HEK293 (cell line): ENCODE measurements around the gene LRP1.
A peak's percentile ranks its signal among the peaks of the same experiment; 100 is the strongest.

Experiments
- CTCF ChIA-PET: fragments of 350-600 bp; formaldehyde crosslinking; extraction: SDS; loops from one replicate; lab custom pipeline; 2021; ENCODE audit warnings: antibody characterized with exemption; lab: Yijun Ruan, JAX
- POLR2A ChIA-PET: fragments of 300-600 bp; formaldehyde crosslinking; extraction: SDS; loops from one replicate; lab custom pipeline; 2020; ENCODE audit warnings: antibody characterized with exemption, inconsistent platforms; lab: Yijun Ruan, JAX
- H3K27ac ChIP-seq: fragments of 200-500 bp; sonication (Bioruptor generic); 2 replicates; pipeline ENCODE4 v1.5.1; 2014; ENCODE audit warnings: low read depth, low read length, control low read depth, inconsistent platforms; ENCODE audit errors: extremely low read depth
- H3K36me3 ChIP-seq, 2 experiments: fragments of 200-500 bp in 1 of 2; sonication (Bioruptor generic) in 1 of 2; 1 replicate in 1 of 2; 2 replicates in 1 of 2; pipeline ENCODE4 v1.5.1; 2014 to 2017; ENCODE audit warnings: inconsistent platforms in 2 of 2, low read length in 2 of 2; ENCODE audit not compliant: control insufficient read depth in 2 of 2, insufficient read depth in 1 of 2
- H3K4me1 ChIP-seq: fragments of 200-500 bp; sonication (Bioruptor generic); 2 replicates; pipeline ENCODE4 v1.5.1; 2014; ENCODE audit warnings: mild to moderate bottlenecking, low read length, inconsistent platforms; ENCODE audit not compliant: control insufficient read depth, insufficient read depth
- H3K4me3 ChIP-seq: 2 replicates; pipeline ENCODE4 v1.5.1; 2011; ENCODE audit warnings: low read depth, mild to moderate bottlenecking, control low read depth, low read length, moderate library complexity
- H3K9me3 ChIP-seq: fragments of 200-500 bp; sonication (Bioruptor generic); 2 replicates; pipeline ENCODE4 v1.5.1; 2014; ENCODE audit warnings: low read depth, low read length, inconsistent platforms; ENCODE audit not compliant: control insufficient read depth, insufficient read depth
- PRDM1 ChIP-seq: fragments of 450-650 bp; formaldehyde crosslinking; IDR thresholded peaks from 2 replicates; pipeline ENCODE4; 2016; ENCODE audit warnings: missing biosample characterization, missing genetic modification characterization
- ZIC2 ChIP-seq: fragments of 450-650 bp; formaldehyde crosslinking; IDR thresholded peaks from 2 replicates; pipeline ENCODE4 v1.5.1; 2016; ENCODE audit warnings: missing biosample characterization, missing genetic modification characterization
- ZNF175 ChIP-seq: fragments of 450-650 bp; formaldehyde crosslinking; IDR thresholded peaks from 2 replicates; pipeline ENCODE4 v1.5.1; 2016; ENCODE audit warnings: missing biosample characterization, missing genetic modification characterization
- ZNF341 ChIP-seq: fragments of 450-650 bp; formaldehyde crosslinking; IDR thresholded peaks from 2 replicates; pipeline ENCODE4; 2016; ENCODE audit warnings: low read depth, missing biosample characterization, missing genetic modification characterization
- ZNF510 ChIP-seq: fragments of 450-650 bp; formaldehyde crosslinking; IDR thresholded peaks from 2 replicates; pipeline ENCODE4 v1.5.1; 2018; ENCODE audit warnings: mild to moderate bottlenecking, missing genetic modification characterization, missing biosample characterization; ENCODE audit not compliant: insufficient replicate concordance
- ZNF518A ChIP-seq: fragments of 450-650 bp; formaldehyde crosslinking; conservative IDR thresholded peaks from 2 replicates; pipeline ENCODE4 v1.5.1; 2016; ENCODE audit warnings: low read depth, missing biosample characterization, missing genetic modification characterization
- TF ChIP-seq, protein P1 (sequence below): fragments of 450-650 bp; formaldehyde crosslinking; IDR thresholded peaks from 2 replicates; pipeline ENCODE4 v1.5.1; 2016; ENCODE audit warnings: missing biosample characterization, missing genetic modification characterization
- TF ChIP-seq, protein P2 (sequence below): fragments of 450-650 bp; formaldehyde crosslinking; IDR thresholded peaks from 2 replicates; pipeline ENCODE4 v1.5.1; 2016; ENCODE audit warnings: missing biosample characterization, missing genetic modification characterization

LRP1 gene

GRCh38 chr12:57146092-57146491, 17.8 kb downstream of the LRP1 start:
- Histone ChIP-seq H3K4me1 (no peaks in the 10 kb centered on the region), H3K9me3 (no peaks in the 10 kb centered on the region), H3K4me3 (no peak overlapping the region), H3K27ac (no peak overlapping the region), H3K36me3 (peaks cover 0 to 94% of the 10 kb centered on the region in 2 experiments; a peak in 1 of 3 replicates)
- TF ChIP-seq ZNF175 (tag by site-specific recombination) (no peak), ZNF510 (tag by site-specific recombination) (no peak), ZNF341 (tag by site-specific recombination) (peak; percentile 51)
- TF ChIP-seq, protein P1, sequence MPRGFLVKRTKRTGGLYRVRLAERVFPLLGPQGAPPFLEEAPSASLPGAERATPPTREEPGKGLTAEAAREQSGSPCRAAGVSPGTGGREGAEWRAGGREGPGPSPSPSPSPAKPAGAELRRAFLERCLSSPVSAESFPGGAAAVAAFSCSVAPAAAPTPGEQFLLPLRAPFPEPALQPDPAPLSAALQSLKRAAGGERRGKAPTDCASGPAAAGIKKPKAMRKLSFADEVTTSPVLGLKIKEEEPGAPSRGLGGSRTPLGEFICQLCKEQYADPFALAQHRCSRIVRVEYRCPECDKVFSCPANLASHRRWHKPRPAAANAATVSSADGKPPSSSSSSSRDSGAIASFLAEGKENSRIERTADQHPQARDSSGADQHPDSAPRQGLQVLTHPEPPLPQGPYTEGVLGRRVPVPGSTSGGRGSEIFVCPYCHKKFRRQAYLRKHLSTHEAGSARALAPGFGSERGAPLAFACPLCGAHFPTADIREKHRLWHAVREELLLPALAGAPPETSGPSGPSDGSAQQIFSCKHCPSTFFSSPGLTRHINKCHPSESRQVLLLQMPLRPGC: no peak
- TF ChIP-seq, all 188 proteins: peak for 1
- ChIA-PET POLR2A (interaction anchor here (1.3 to 1.7 kb wide), 2 partner anchors 13 to 18 kb away, joined by 3 read pairs; no protein-coding TSS in a partner anchor), CTCF (interaction anchor here (1.0 to 2.1 kb wide), 3 partner anchors 21 to 27 kb away, joined by 3 to 7 read pairs (median 4); no protein-coding TSS in a partner anchor)

GRCh38 chr12:57146961-57147944, 19.0 kb downstream of the LRP1 start, which contains the start of gene LRP1-AS:
TSS of gene LRP1-AS (minus strand) at chr12:57147619.
- H3K36me3 ChIP-seq: peaks cover 0 to 92% of the 10 kb centered on the region in 2 experiments; a peak in 1 of 3 replicates
- no peaks in the 10 kb centered on the region for H3K9me3 ChIP-seq
- no peak within 1 kb of the TSS for H3K27ac ChIP-seq
- ChIA-PET CTCF (interaction anchor here (0.6 to 2.1 kb wide), 4 partner anchors 22 to 345 kb away, joined by 3 to 7 read pairs (median 4); no protein-coding TSS in a partner anchor), POLR2A (interaction anchor here (1.3 to 2.0 kb wide), 3 partner anchors 11 to 19 kb away, joined by 3 to 4 read pairs (median 3); partner anchors contain the start of gene LRP1)
- H3K4me3 ChIP-seq: no peak within 1 kb of the TSS
- TF ChIP-seq PRDM1 (tag by site-specific recombination): peak; percentile 80
- TF ChIP-seq, protein P2, sequence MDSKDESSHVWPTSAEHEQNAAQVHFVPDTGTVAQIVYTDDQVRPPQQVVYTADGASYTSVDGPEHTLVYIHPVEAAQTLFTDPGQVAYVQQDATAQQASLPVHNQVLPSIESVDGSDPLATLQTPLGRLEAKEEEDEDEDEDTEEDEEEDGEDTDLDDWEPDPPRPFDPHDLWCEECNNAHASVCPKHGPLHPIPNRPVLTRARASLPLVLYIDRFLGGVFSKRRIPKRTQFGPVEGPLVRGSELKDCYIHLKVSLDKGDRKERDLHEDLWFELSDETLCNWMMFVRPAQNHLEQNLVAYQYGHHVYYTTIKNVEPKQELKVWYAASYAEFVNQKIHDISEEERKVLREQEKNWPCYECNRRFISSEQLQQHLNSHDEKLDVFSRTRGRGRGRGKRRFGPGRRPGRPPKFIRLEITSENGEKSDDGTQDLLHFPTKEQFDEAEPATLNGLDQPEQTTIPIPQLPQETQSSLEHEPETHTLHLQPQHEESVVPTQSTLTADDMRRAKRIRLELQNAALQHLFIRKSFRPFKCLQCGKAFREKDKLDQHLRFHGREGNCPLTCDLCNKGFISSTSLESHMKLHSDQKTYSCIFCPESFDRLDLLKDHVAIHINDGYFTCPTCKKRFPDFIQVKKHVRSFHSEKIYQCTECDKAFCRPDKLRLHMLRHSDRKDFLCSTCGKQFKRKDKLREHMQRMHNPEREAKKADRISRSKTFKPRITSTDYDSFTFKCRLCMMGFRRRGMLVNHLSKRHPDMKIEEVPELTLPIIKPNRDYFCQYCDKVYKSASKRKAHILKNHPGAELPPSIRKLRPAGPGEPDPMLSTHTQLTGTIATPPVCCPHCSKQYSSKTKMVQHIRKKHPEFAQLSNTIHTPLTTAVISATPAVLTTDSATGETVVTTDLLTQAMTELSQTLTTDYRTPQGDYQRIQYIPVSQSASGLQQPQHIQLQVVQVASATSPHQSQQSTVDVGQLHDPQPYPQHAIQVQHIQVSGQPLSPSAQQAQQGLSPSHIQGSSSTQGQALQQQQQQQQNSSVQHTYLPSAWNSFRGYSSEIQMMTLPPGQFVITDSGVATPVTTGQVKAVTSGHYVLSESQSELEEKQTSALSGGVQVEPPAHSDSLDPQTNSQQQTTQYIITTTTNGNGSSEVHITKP (tag by site-specific recombination): peak; percentile 84
- TF ChIP-seq ZNF518A: no peak
- peak; percentile 69 for TF ChIP-seq ZIC2 (tag by site-specific recombination)
- no peaks in the 10 kb centered on the region for H3K4me1 ChIP-seq
